Hepatocyte (in vitro differentiated cells): ENCODE results near the gene WNK2.

Experiments used
- CTCF ChIP-seq: fragments of 200-600 bp; sonication (generic); IDR thresholded peaks from 2 replicates; pipeline ENCODE4 v1.5.1; 2016; ENCODE audit warnings: antibody characterized with exemption, mild to moderate bottlenecking; ENCODE audit not compliant: poor library complexity
- EZH2 ChIP-seq: fragments of 200-600 bp; sonication (generic); IDR thresholded peaks from 2 replicates; pipeline ENCODE4 v1.6.1; 2016; ENCODE audit warnings: antibody characterized with exemption, mild to moderate bottlenecking, borderline replicate concordance
- EZH2phosphoT487 ChIP-seq: fragments of 200-600 bp; sonication (generic); IDR thresholded peaks from one replicate; pipeline ENCODE4 v1.6.1; 2018; ENCODE audit warnings: antibody characterized with exemption, mild to moderate bottlenecking, low read depth, moderate library complexity; ENCODE audit not compliant: unreplicated experiment, severe bottlenecking

- TF ChIP-seq CTCF = no peak
- TF ChIP-seq EZH2 = no peak
- no peak for TF ChIP-seq EZH2phosphoT487
Observed at GRCh38 chr9:93136011-93136440, 47.9 kb upstream of the WNK2 start.
